HG03354 (cell line): ENCODE data around the gene RSPH6A.
A peak's percentile ranks its signal among the peaks of the same experiment; 100 is the strongest.
"Not testable (repeated sequence)": the region's sequence is repeated elsewhere in the genome, so short reads cannot be mapped to it uniquely, and the experiment has no call there.

Experiments used
- ATAC-seq: cut with Tn5 transposase; IDR thresholded peaks from one replicate; pipeline ENCODE4 v1.9.1; 2021; ENCODE audit warnings: mild to moderate bottlenecking; ENCODE audit not compliant: unreplicated experiment, poor library complexity, severe bottlenecking

Gene RSPH6A

GRCh38 chr19:45804959-45805230, 10.2 kb downstream of the RSPH6A start:
- ATAC-seq: no peak

DNA sequence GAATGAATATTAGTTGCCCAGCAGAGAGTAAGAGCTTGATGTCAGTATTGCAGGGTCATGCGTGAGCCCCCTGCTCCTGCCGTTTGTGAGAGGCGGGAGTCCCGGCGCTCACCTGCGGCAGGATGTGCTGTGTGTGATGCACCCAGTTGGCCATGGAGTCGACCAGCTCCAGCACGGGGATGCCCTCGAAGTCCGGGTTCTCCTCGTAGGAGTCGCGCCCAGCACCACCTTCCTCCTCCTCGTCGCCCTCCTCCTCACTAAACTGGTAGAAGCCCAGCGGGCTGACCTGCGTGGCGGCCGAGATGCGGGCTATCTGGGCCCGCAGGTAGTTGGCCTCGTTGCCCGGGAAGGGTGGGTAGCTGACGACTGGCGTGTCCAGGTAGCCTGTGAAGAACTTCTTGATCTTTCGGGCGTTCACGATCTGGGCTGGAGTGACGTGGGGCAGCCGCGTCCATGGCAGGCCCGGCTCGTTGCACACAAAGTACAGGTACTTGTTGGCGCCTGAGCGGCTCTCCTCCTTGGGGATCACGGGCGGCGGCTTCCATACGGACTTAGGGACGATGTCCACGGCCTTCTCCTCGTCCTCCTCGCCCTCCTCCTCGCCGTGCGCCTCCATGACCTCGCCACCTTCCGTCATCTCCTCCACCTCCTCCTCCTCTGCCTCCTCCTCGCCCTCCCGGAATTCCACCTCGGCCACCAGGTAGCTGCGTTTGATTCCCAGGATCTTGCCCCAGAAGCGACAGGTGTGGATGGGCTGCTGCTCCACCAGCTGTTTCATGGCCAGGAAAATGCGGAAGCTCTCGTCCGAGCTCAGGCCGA, 10.8 kb downstream of the RSPH6A start:
- ATAC-seq: no peak

DNA sequence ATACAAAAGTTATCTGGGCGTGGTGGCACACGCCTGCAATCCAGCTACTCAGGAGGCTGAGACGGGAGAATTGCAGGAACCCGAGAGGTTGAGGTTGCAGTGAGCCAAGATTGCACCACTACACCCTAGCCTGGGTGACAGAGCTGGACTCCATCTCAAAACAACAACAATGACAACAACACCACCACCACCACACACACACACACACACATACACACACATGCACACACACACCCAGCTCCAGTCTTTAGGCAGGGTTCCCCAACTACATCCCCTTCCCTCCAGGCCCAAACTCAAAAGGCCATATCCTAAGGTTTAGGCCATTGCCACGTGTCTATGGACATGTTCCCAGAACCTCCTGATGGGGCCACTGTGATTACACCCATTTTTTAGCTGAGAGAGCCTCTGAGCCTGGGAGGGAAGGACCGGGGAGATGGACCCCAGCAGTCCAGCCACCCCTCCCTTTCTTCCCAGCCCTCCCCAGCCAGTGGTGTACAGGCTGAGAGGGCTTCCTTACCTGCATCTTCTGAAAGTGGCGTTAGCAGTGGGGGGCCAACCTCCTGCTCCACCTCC, 13.4 kb downstream of the RSPH6A start:
- no peak for ATAC-seq

DNA sequence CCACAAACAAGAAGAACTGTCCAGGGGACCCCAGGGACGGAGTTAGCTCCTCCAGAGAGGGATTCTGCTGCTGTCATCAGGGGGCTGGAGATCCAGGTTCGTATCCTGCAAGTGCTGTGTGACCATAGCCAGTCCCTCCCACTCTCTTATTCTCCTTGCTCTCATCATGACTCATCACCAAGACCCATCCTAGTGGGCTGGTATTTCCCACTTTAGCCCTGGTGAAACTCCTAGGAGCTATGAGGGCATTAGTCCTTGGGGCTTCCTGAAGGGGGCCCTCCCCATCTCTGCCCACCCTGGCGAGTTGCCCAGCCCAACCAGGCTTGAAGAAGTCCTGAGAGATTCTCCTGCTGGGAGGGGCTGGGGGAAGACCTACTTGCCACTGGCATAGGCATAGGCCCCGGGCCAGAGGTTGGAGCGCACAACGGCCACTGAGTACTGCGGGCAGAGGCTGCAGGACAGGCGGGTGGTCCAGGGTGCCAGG, 15.0 kb downstream of the RSPH6A start:
- ATAC-seq: no peak

DNA sequence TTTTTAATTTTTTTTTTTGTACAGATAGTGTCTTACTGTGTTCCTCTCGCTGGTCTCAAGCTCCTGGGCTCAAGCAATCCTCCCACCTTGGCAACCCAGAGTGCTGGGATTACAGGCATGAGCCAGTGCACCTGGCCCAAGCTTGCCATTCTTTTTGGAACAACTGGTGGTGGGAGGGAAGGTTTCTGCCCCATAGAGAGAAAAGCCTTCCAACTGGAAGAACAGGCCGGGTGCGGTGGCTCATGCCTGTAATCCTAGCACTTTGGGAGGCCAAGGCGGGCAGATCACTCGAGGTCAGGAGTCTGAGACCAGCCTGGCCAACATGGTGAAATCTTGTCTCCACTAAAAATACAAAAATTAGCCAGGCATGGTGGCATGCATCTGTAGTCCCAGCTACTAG, 15.6 kb downstream of the RSPH6A start:
- not testable (repeated sequence) for ATAC-seq

GRCh38 chr19:45798995-45799517, 16.1 kb downstream of the RSPH6A start:
- no peak for ATAC-seq

DNA sequence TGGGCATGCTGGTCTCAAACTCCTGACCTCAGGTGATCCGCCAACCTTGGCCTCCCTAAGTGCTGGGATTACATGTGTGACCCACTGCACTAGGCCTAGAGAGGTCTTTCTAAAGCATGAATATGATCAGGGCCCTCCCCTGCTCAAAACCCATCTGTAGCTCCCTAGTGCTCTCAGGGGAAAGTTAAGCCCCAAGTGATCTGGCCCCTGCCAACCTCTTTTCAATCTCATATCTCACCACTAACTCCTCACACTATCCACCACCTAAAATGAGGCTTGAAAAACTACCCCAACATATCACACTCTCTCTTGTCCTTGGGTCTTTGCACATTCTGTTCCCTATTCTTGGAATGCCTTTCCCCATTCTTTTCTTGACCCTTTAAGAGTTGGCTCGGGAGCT, 20.5 kb downstream of the RSPH6A start:
- ATAC-seq: no peak

- no peak for ATAC-seq
Measured at GRCh38 chr19:45793876-45794275, 21.2 kb downstream of the RSPH6A start.

DNA sequence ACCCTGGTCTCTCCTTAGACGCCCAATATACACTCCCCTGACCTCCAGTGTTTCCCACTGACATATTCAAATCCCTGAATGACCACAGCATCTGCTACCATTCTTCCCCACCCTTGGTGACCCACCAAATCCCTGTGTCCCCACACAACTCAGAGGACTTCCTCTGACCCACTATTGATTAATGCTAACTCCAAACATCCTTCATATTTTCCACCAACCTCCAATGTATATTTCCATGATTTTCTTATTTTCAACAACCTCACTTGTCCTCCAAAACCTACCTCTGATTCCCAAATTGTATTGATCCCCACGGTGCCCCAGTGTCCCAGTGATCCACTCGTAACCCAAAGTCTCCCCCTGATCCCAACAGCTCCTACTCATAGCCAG, 21.9 kb downstream of the RSPH6A start:
- no peak for ATAC-seq

- peak; percentile 94 for ATAC-seq
Measured at GRCh38 chr19:45792470-45793177, 22.5 kb downstream of the RSPH6A start, which contains the start of gene DMWD. Gene DMWD (minus strand): TSS chr19:45792845. CDS start chr19:45792756, 89 bp downstream.

DNA sequence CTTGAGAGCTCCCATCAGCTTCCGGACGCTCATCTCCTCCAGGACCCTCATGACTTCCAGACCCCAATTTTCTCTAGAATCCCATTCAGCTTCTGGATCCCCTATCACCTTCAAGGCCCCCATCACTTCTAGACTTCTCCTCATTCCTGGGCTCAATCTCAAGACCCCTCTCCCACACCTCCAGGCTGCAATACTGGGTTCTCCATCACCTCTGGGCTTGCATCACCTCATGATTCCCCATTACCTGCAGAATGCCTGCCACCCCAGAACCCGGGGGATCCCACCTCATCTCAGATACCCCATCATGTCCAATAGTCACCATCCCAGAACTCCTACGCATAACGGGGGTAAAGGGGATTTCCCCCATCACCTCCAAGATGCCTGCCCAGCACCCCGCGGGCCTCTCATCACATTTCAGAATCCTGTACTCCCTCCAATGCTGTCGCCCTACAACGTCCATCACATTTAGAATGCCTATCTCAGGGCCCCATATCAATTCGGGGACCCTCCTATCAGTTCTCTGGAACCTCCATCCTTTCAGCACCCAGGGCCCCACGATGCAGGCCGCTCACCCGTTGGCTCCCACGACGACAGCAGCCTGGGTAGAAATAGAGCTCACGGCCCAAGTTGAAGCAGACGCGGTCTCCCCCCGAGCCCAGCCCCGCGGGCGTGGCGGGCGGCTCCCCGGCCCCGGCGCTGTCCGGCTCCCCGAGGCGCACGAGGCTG, 23.2 kb downstream of the RSPH6A start:
- ATAC-seq: no peak

DNA sequence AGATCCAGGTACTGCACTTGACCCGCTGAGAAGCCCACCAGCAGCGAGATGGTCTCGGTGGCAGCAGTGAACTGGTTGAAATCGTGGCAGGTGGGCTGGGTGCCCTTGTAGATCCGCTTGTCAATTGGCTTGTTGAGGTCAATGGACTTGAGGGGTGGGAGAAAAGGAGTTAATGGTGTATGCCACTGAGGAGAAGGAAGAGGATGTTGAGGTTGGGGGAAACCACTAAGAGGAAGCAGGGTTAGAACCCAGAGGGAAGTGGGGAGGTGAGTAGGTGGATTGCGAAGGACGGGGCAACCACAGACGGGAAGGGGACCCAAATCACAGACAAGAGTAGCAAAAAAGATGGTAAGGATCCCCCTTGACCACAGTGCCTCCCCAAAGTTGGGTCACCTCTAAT, 24.2 kb downstream of the RSPH6A start:
- no peak for ATAC-seq

- ATAC-seq: no peak
Measured at GRCh38 chr19:45789035-45789786, 25.9 kb downstream of the RSPH6A start.

DNA sequence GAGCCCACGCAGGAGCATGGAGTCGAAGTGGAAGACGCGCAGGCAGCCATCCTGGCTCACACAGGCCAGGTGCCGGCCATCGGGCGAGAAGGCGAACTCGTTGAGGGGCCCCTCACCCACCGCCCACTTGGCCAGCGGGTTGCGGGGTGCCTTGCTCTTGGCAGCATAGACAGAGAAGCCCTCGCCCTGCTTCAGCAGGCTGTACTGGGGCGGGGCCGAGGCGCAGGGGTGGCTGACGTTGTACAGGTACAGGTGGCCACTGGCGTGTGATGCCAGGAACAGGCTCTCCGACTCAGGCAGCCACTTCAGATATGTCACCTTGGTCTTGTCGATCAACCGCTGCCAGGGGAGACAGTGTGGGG, 28.6 kb downstream of the RSPH6A start:
- no peak for ATAC-seq

GRCh38 chr19:45785781-45786532, 29.2 kb downstream of the RSPH6A start:
- ATAC-seq: no peak

DNA sequence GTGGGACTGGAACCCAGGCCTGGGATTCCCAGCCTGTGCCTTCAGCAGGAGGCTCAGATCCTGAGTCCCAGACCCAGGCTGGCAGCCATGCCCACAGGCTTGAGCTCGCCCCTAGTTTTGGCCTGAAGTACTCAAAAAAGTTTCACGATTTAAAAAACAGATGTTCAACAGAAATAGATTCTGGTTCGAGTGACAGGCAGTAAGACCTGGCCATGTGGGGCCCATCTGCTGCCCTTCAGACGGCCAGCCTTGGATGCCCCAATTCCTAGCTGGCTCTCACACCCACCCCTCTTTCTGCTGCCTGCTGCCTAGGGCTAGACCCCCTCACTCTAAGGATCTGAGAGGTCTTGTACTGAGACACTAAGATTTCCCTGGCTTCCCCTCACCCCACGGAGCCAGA, 30.0 kb downstream of the RSPH6A start:
- ATAC-seq: no peak

GRCh38 chr19:45784096-45784495, 31.0 kb downstream of the RSPH6A start:
- ATAC-seq: no peak

- no peak for ATAC-seq
Measured at GRCh38 chr19:45782820-45783785, 32.0 kb downstream of the RSPH6A start.
